H1 (cell line): Measurements from ENCODE around the gene SESN3. TPM values are rescaled to one million over a fixed set of nuclear protein-coding genes. Genes with fewer than 3 reads are reported as not detected.
A peak's percentile ranks its signal among the peaks of the same experiment; 100 is the strongest.

ENCODE experiments used
- CTCF ChIA-PET: fragments of 300-600 bp; sonication (Branson Sonifier 250); formaldehyde crosslinking; loops from one replicate; lab custom pipeline; 2021; ENCODE audit not compliant: partially characterized antibody; lab: Charles Lee
- POLR2A ChIA-PET: fragments of 300-600 bp; sonication (Branson Sonifier 250); formaldehyde crosslinking; loops from one replicate; lab custom pipeline; 2021; ENCODE audit warnings: inconsistent platforms; ENCODE audit not compliant: partially characterized antibody; lab: Charles Lee
- DNase-seq, 2 experiments: peaks; one replicate each; pipeline versions ENCODE4 v3.0.0 to v3.0.0-alpha.2; 2010 to 2022; ENCODE audit warnings: low spot score in 2 of 2, low read depth in 1 of 2, mixed read lengths in 1 of 2
- FAIRE-seq: peaks from 2 replicates; lab custom pipeline; 2011; peaks lifted over from hg19 to GRCh38; lab: Jason Lieb, UNC
- H2AFZ ChIP-seq: 2 replicates; pipeline ENCODE4 v1.8.1; 2012; ENCODE audit warnings: low read length, inconsistent platforms
- H2AK5ac ChIP-seq: 2 replicates; pipeline ENCODE4 v1.6.1; 2013; ENCODE audit warnings: low read depth, low read length
- H2BK120ac ChIP-seq: replicated peaks from 2 replicates; pipeline ENCODE3; 2013; ENCODE audit warnings: low read depth, low read length, inconsistent platforms
- H2BK12ac ChIP-seq: 2 replicates; pipeline ENCODE4 v1.6.1; 2013; ENCODE audit warnings: low read depth, low read length
- H2BK15ac ChIP-seq: 2 replicates; pipeline ENCODE4 v1.6.1; 2013; ENCODE audit warnings: low read length
- H2BK20ac ChIP-seq: 2 replicates; pipeline ENCODE4 v1.6.1; 2013; ENCODE audit warnings: low read length
- H2BK5ac ChIP-seq: 2 replicates; pipeline ENCODE4 v1.6.1; 2013; ENCODE audit warnings: low read depth, low read length
- H3K14ac ChIP-seq: 2 replicates; pipeline ENCODE4 v1.6.1; 2013; ENCODE audit warnings: inconsistent platforms; ENCODE audit not compliant: insufficient read length
- H3K18ac ChIP-seq: 2 replicates; pipeline ENCODE4 v1.6.1; 2013; ENCODE audit warnings: low read length; ENCODE audit errors: extremely low read depth
- H3K23ac ChIP-seq: 2 replicates; pipeline ENCODE4 v1.6.1; 2013; ENCODE audit warnings: inconsistent platforms; ENCODE audit not compliant: insufficient read length
- H3K23me2 ChIP-seq: 2 replicates; pipeline ENCODE4 v1.6.1; 2013; ENCODE audit warnings: low read depth, low read length
- H3K27ac ChIP-seq: 2 replicates; pipeline ENCODE4 v1.6.1; 2011; ENCODE audit warnings: low read depth, low read length, inconsistent platforms
- H3K27me3 ChIP-seq, 4 experiments: replicated peaks in 1 of 4; 1 replicate in 1 of 4; 2 replicates in 3 of 4; pipeline versions ENCODE4 v1.6.1 to v1.8.1; 2011 to 2013; ENCODE audit warnings: low read length in 3 of 4, mild to moderate bottlenecking in 3 of 4, inconsistent platforms in 2 of 4, mixed read lengths in 2 of 4, moderate library complexity in 1 of 4; ENCODE audit not compliant: control insufficient read depth in 3 of 4, insufficient read depth in 3 of 4; ENCODE audit errors: extremely low read depth in 1 of 4
- H3K36me3 ChIP-seq, 4 experiments: 2 replicates each; pipeline versions ENCODE4 v1.6.1 to v1.8.1; 2011 to 2013; ENCODE audit warnings: mild to moderate bottlenecking in 4 of 4, low read length in 3 of 4, moderate library complexity in 2 of 4, control low read depth in 1 of 4, inconsistent platforms in 1 of 4; ENCODE audit not compliant: insufficient read depth in 4 of 4, control insufficient read depth in 2 of 4
- H3K4ac ChIP-seq: replicated peaks from 2 replicates; pipeline ENCODE3; 2013; ENCODE audit warnings: low read length, low read depth, mixed read lengths, inconsistent platforms; ENCODE audit not compliant: insufficient read length
- H3K4me1 ChIP-seq, 4 experiments: replicated peaks in 1 of 4; 1 replicate in 1 of 4; 2 replicates in 3 of 4; pipeline versions ENCODE4 v1.6.1 to v1.8.1; 2011 to 2013; ENCODE audit warnings: low read length in 3 of 4, inconsistent platforms in 2 of 4, mixed read lengths in 1 of 4; ENCODE audit not compliant: insufficient read depth in 4 of 4, control insufficient read depth in 3 of 4
- H3K4me2 ChIP-seq, 2 experiments: 2 replicates each; pipeline versions ENCODE4 v1.6.1 to v1.8.1; 2011 to 2013; ENCODE audit warnings: low read depth in 2 of 2, low read length in 2 of 2, control low read depth in 1 of 2, inconsistent platforms in 1 of 2, mild to moderate bottlenecking in 1 of 2; ENCODE audit not compliant: insufficient read depth in 1 of 2
- H3K4me3 ChIP-seq, 4 experiments: fragments of 200-600, 300-600 bp in 1 of 4; sonication (generic), shearing (Covaris generic), sonication (Bioruptor Twin) in 1 of 4; 2 replicates each; pipeline versions ENCODE4 v1.5.1 to v1.8.1; 2011 to 2016; ENCODE audit warnings: low read length in 4 of 4, low read depth in 3 of 4, control low read depth in 2 of 4, inconsistent platforms in 2 of 4, mild to moderate bottlenecking in 2 of 4, mixed read lengths in 1 of 4, moderate library complexity in 1 of 4; ENCODE audit not compliant: insufficient read depth in 2 of 4; ENCODE audit errors: extremely low read depth in 1 of 4
- H3K56ac ChIP-seq: replicated peaks from 2 replicates; pipeline ENCODE3; 2013; ENCODE audit warnings: low read depth, mild to moderate bottlenecking, mixed read lengths, low read length, inconsistent platforms; ENCODE audit not compliant: insufficient read length
- H3K79me1 ChIP-seq: 2 replicates; pipeline ENCODE4 v1.6.1; 2013; ENCODE audit warnings: low read depth, low read length, control low read depth
- H3K79me2 ChIP-seq, 2 experiments: 2 replicates each; pipeline versions ENCODE4 v1.6.1 to v1.8.1; 2012 to 2013; ENCODE audit warnings: low read length in 2 of 2, mild to moderate bottlenecking in 2 of 2, inconsistent platforms in 1 of 2; ENCODE audit not compliant: insufficient read depth in 2 of 2, control insufficient read depth in 1 of 2
- H3K9ac ChIP-seq, 4 experiments: replicated peaks in 1 of 4; 1 replicate in 1 of 4; 2 replicates in 3 of 4; pipeline versions ENCODE4 v1.6.1 to v1.8.1; 2011 to 2013; ENCODE audit warnings: low read depth in 3 of 4, low read length in 3 of 4, control low read depth in 2 of 4, mild to moderate bottlenecking in 2 of 4, moderate library complexity in 2 of 4, inconsistent platforms in 1 of 4; ENCODE audit errors: extremely low read depth in 1 of 4
- H3K9me3 ChIP-seq, 2 experiments: 2 replicates each; pipeline versions ENCODE4 v1.6.1 to v1.8.1; 2012 to 2013; ENCODE audit warnings: mild to moderate bottlenecking in 2 of 2, moderate library complexity in 2 of 2, control low read depth in 1 of 2, inconsistent platforms in 1 of 2, low read depth in 1 of 2, low read length in 1 of 2, mixed read lengths in 1 of 2; ENCODE audit not compliant: insufficient read depth in 2 of 2
- H4K20me1 ChIP-seq, 2 experiments: replicated peaks in 1 of 2; 2 replicates each; pipeline versions ENCODE3 to v1.8.1; 2011 to 2013; ENCODE audit warnings: inconsistent platforms in 2 of 2, low read length in 2 of 2, mild to moderate bottlenecking in 1 of 2; ENCODE audit not compliant: insufficient read depth in 2 of 2, control insufficient read depth in 1 of 2
- H4K5ac ChIP-seq: 2 replicates; pipeline ENCODE4 v1.6.1; 2013; ENCODE audit warnings: low read length, low read depth, mixed read lengths, inconsistent platforms; ENCODE audit not compliant: insufficient read length
- H4K8ac ChIP-seq: 2 replicates; pipeline ENCODE4 v1.8.0; 2013; ENCODE audit warnings: mild to moderate bottlenecking, moderate library complexity, low read length, inconsistent platforms; ENCODE audit not compliant: insufficient read depth; ENCODE audit errors: extremely low read depth
- H4K91ac ChIP-seq: replicated peaks from 2 replicates; pipeline ENCODE3; 2013; ENCODE audit warnings: low read length, mixed read lengths, inconsistent platforms; ENCODE audit not compliant: insufficient read length
- BRCA1 ChIP-seq: IDR thresholded peaks from 2 replicates; pipeline ENCODE4 v1.6.1; 2012; ENCODE audit warnings: low read depth, low read length, improper control_type of control experiment
- FOSL1 ChIP-seq: IDR thresholded peaks from 2 replicates; pipeline ENCODE4 v1.6.1; 2011; ENCODE audit warnings: mild to moderate bottlenecking, low read depth, low read length, moderate library complexity; ENCODE audit not compliant: insufficient read depth
- KDM1A ChIP-seq: fragments of 200-600, 300-600 bp; sonication (generic); IDR thresholded peaks from 2 replicates; pipeline ENCODE4 v1.7.1; 2016; ENCODE audit warnings: mild to moderate bottlenecking, low read length, borderline replicate concordance
- KDM4A ChIP-seq: IDR thresholded peaks from one replicate; pipeline ENCODE4 v1.7.1; 2012; ENCODE audit warnings: low read depth, mild to moderate bottlenecking, moderate library complexity, low read length, inconsistent platforms; ENCODE audit not compliant: severe bottlenecking
- POU5F1 ChIP-seq: IDR thresholded peaks from 2 replicates; pipeline ENCODE4 v1.6.1; 2011; ENCODE audit warnings: low read depth, mild to moderate bottlenecking, low read length, moderate library complexity
- RAD21 ChIP-seq, 2 experiments: IDR thresholded peaks in 1 of 2; conservative IDR thresholded peaks in 1 of 2; 2 replicates each; pipeline ENCODE4 v1.6.1; 2011; ENCODE audit warnings: low read depth in 2 of 2, low read length in 2 of 2, improper control_type of control experiment in 1 of 2, inconsistent platforms in 1 of 2, mild to moderate bottlenecking in 1 of 2, moderate library complexity in 1 of 2
- TCF12 ChIP-seq: IDR thresholded peaks from 2 replicates; pipeline ENCODE4 v1.6.1; 2011; ENCODE audit warnings: low read depth, mild to moderate bottlenecking, low read length
- polyA plus RNA-seq, 7 experiments: library from polyadenylated mRNA; depleted of rRNA in 3 of 7; stranded (reverse) in 5 of 7; unstranded in 2 of 7; fragments of >200 nt in 5 of 7; fragments of 200-250 nt in 2 of 7; gene quantifications; 1 replicate in 5 of 7; 2 replicates in 1 of 7; 4 replicates in 1 of 7; pipeline versions ENCODE4 v1.2.1 to v1.2.3, GENCODE V29; 2011 to 2013; ENCODE audit warnings: missing spikeins in 2 of 7, mixed read lengths in 2 of 7
- total RNA-seq: library from RNA; stranded (reverse); fragmentation: NEBNext Ultra II Directional; extraction: Animal tissue kit (Norgen Biotek cat#: 25700); gene quantifications from 2 replicates; pipeline ENCODE4 v1.2.1, GENCODE V29; 2021
- TF ChIP-seq, protein P1 (sequence below): IDR thresholded peaks from 2 replicates; pipeline ENCODE4 v1.6.1; 2011; ENCODE audit warnings: low read depth, mild to moderate bottlenecking, low read length; ENCODE audit not compliant: insufficient read depth
- TF ChIP-seq, protein P2 (sequence below): IDR thresholded peaks from 2 replicates; pipeline ENCODE4 v1.6.1; 2012; ENCODE audit warnings: inconsistent platforms
- TF ChIP-seq, protein P3 (sequence below): IDR thresholded peaks from 2 replicates; pipeline ENCODE4 v1.6.1; 2011; ENCODE audit warnings: low read length, improper control_type of control experiment

The SESN3 gene
- total and polyA plus RNA-seq, 2 of the 8 experiments (the other 6 are each of a cell fraction or from before 2014, with no cell fraction given) = 10.2 to 31.1 TPM

DNA sequence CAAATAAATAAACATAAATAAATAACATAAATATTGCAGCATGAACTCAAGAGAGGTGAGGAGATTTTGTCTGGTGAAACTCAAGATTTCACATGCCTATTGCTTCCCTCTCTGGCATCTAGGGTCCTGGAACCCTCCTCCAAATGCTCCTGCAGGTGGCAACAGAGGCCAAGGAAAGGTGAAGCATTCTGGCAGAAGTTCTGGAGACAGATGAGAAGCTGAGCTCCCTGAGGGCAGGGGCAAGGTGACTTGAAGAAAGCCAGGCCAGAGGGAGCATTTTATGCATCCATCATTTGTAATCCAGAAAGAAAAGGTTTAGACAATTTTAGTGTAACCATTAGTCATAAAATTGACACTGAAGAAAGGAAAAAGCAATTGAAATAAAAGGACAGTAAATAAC is 76.5 kb downstream of the SESN3 start:
- Histone ChIP-seq H3K4me2 (no peak overlapping the region), H3K4me3 (no peak overlapping the region), H2AK5ac (no peak overlapping the region), H3K4me1 (peaks cover 2 to 5% (median 4%) of the 10 kb centered on the region in 4 experiments; a peak in 6 of 7 replicates), H2BK15ac (no peak overlapping the region), H3K18ac (no peak overlapping the region), H2AFZ (no peak overlapping the region), H2BK20ac (no peak overlapping the region), H3K27me3 (peaks cover 3 to 19% (median 14%) of the 10 kb centered on the region in 4 experiments), H2BK12ac (no peak overlapping the region), H3K36me3 (no peaks in the 10 kb centered on the region), H3K23me2 (peaks cover 15% of the 10 kb centered on the region; the same call in 1 of the 2 replicates), H3K79me2 (no peaks in the 10 kb centered on the region), H2BK5ac (no peak overlapping the region), H4K8ac (no peak overlapping the region), H3K56ac (no peak overlapping the region), H4K91ac (no peak overlapping the region), H3K79me1 (no peaks in the 10 kb centered on the region), H2BK120ac (no peak overlapping the region), H3K9me3 (no peaks in the 10 kb centered on the region; a peak in 1 of 4 replicates), H4K20me1 (no peaks in the 10 kb centered on the region), H3K4ac (no peak overlapping the region), H3K9ac (no peak overlapping the region), H3K14ac (no peak overlapping the region), H4K5ac (no peak overlapping the region), H3K27ac (no peak overlapping the region), H3K23ac (no peak overlapping the region)
- peak; percentile 73 for FAIRE-seq
- POLR2A ChIA-PET = interaction anchor here (0.7 to 1.1 kb wide), 4 partner anchors 10 to 612 kb away, joined by 3 read pairs; no protein-coding TSS in a partner anchor
- peak in 1 of 2 experiments; percentile 65 for DNase-seq
- CTCF ChIA-PET = interaction anchor here (0.7 to 17.5 kb wide), 64 partner anchors 9 to 1271 kb away, joined by 3 to 407 read pairs (median 4); partner anchors contain the start of genes FAM76B and SRSF8
- TF ChIP-seq TCF12 (no peak), RAD21 (IDR thresholded peaks at IDR 0.05 in 1 of 2, conservative IDR thresholded peaks at IDR 0.05 in 1 of 2; ENCODE audit: low read depth in 2 of 2, low read length in 2 of 2) (peak; percentile 98 to 100), KDM4A (no peak), KDM1A (no peak), BRCA1 (no peak), POU5F1 (no peak), FOSL1 (no peak)
- TF ChIP-seq, protein P1, sequence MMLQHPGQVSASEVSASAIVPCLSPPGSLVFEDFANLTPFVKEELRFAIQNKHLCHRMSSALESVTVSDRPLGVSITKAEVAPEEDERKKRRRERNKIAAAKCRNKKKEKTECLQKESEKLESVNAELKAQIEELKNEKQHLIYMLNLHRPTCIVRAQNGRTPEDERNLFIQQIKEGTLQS = no peak
- TF ChIP-seq, protein P2, sequence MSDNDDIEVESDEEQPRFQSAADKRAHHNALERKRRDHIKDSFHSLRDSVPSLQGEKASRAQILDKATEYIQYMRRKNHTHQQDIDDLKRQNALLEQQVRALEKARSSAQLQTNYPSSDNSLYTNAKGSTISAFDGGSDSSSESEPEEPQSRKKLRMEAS = no peak
- TF ChIP-seq, protein P3, sequence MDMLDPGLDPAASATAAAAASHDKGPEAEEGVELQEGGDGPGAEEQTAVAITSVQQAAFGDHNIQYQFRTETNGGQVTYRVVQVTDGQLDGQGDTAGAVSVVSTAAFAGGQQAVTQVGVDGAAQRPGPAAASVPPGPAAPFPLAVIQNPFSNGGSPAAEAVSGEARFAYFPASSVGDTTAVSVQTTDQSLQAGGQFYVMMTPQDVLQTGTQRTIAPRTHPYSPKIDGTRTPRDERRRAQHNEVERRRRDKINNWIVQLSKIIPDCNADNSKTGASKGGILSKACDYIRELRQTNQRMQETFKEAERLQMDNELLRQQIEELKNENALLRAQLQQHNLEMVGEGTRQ = peak; percentile 50; the same call in 1 of the 2 replicates
